Measurements from ENCODE around the gene GPN2.

The GPN2 gene

GRCh38 chr1:26828411-26828991, 61.6 kb downstream of the GPN2 start:
- WGBS (ENCODE audit: extremely low coverage, insufficient coverage, insufficient read length), result no CpG with 5 or more reads among the region's 4 CpGs

DNA sequence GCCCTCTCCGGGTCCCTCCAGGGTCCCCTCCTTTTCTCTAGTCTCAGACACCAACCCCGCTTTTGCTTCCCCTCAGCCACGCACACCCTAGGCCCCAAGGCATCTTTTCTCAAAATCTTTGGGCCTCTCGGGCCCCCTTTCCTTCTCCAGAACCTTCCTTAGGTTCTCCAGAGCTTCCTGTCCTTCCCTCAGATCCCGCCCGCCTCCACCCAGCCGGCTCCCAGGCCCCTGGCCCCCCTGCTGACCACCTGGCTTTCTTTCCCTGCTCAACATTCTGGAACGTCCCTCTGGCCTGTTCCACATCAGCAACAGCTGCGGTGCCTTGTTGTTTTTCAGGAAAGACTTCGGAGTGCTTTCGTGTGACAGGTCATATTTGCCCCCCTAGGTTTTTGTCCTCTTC, 62.4 kb downstream of the GPN2 start:
- H2BK12ac ChIP-seq (ENCODE audit: low read length), result peak overlapping the region; percentile 11
- no peak overlapping the region for H3K27ac ChIP-seq (ENCODE audit: low read depth, low read length)
- no CpG with 5 or more reads among the region's 11 CpGs for WGBS (ENCODE audit: extremely low coverage, insufficient coverage, insufficient read length)
- H3K9ac ChIP-seq (ENCODE audit: low read length), result no peak overlapping the region
- no peak overlapping the region for H4K91ac ChIP-seq (ENCODE audit: low read depth, low read length)
- H3K14ac ChIP-seq (ENCODE audit: low read length), result no peak overlapping the region
- DNase-seq, result no peak
- H3K4me1 ChIP-seq (ENCODE audit: control insufficient read depth in 1 of 2, insufficient read depth in 2 of 2, low read length in 2 of 2), result peaks cover 22 to 26% of the 10 kb centered on the region in 2 experiments
- H3K9me3 ChIP-seq (ENCODE audit: insufficient read depth, low read depth, low read length), result no peaks in the 10 kb centered on the region
- H3K4me2 ChIP-seq (ENCODE audit: low read length), result peak overlapping the region; percentile 59
- no peaks in the 10 kb centered on the region for H3K27me3 ChIP-seq (ENCODE audit: insufficient read depth, low read length)
- no peak overlapping the region for H3K4me3 ChIP-seq (ENCODE audit: low read depth, low read length)
- no peak overlapping the region for H2BK120ac ChIP-seq (ENCODE audit: insufficient read depth, low read length, poor library complexity)
- H3K79me2 ChIP-seq (ENCODE audit: control insufficient read depth, insufficient read depth, low read length, poor library complexity), result peaks cover 9% of the 10 kb centered on the region
- H4K8ac ChIP-seq (ENCODE audit: low read depth, low read length), result no peak overlapping the region
- peak overlapping the region; percentile 92 for H3K18ac ChIP-seq (ENCODE audit: low read length)
- H3K36me3 ChIP-seq (ENCODE audit: control insufficient read depth in 1 of 2, insufficient read depth in 2 of 2, low read length in 2 of 2), result peaks cover 12 to 22% of the 10 kb centered on the region in 2 experiments
- H2AFZ ChIP-seq (ENCODE audit: insufficient read depth, low read length, poor library complexity), result no peak overlapping the region
- no peak overlapping the region for H2BK5ac ChIP-seq (ENCODE audit: low read depth, low read length, poor library complexity)
- H2AK5ac ChIP-seq (ENCODE audit: low read length), result no peak overlapping the region
- no peak overlapping the region for H3K23ac ChIP-seq (ENCODE audit: low read length)
- H3K79me1 ChIP-seq (ENCODE audit: low read length), result peaks cover 10% of the 10 kb centered on the region
- peak overlapping the region; percentile 84 for H3K4ac ChIP-seq (ENCODE audit: low read depth, low read length)
- H4K12ac ChIP-seq (ENCODE audit: low read depth, low read length), result no peak overlapping the region

More at GRCh38 chr1:26828411-26828991, 61.6 kb downstream of the GPN2 start:
- H2BK120ac ChIP-seq (ENCODE audit: insufficient read depth, low read length, poor library complexity), result no peak overlapping the region
- H3K27me3 ChIP-seq (ENCODE audit: insufficient read depth, low read length), result no peaks in the 10 kb centered on the region
- H3K79me2 ChIP-seq (ENCODE audit: control insufficient read depth, insufficient read depth, low read length, poor library complexity), result peaks cover 9% of the 10 kb centered on the region
- no peak overlapping the region for H4K12ac ChIP-seq (ENCODE audit: low read depth, low read length)
- H2AK5ac ChIP-seq (ENCODE audit: low read length), result no peak overlapping the region
- H3K36me3 ChIP-seq (ENCODE audit: control insufficient read depth in 1 of 2, insufficient read depth in 2 of 2, low read length in 2 of 2), result peaks cover 17 to 29% of the 10 kb centered on the region in 2 experiments
- H4K8ac ChIP-seq (ENCODE audit: low read depth, low read length), result no peak overlapping the region
- H2AFZ ChIP-seq (ENCODE audit: insufficient read depth, low read length, poor library complexity), result no peak overlapping the region
- H3K9me3 ChIP-seq (ENCODE audit: insufficient read depth, low read depth, low read length), result no peaks in the 10 kb centered on the region
- H3K4ac ChIP-seq (ENCODE audit: low read depth, low read length), result peak overlapping the region; percentile 30
- H3K9ac ChIP-seq (ENCODE audit: low read length), result no peak overlapping the region
- H2BK5ac ChIP-seq (ENCODE audit: low read depth, low read length, poor library complexity), result no peak overlapping the region
- peaks cover 10% of the 10 kb centered on the region for H3K79me1 ChIP-seq (ENCODE audit: low read length)
- H3K4me3 ChIP-seq (ENCODE audit: low read depth, low read length), result no peak overlapping the region
- no peak overlapping the region for H3K27ac ChIP-seq (ENCODE audit: low read depth, low read length)
- H3K23ac ChIP-seq (ENCODE audit: low read length), result no peak overlapping the region
- H3K18ac ChIP-seq (ENCODE audit: low read length), result no peak overlapping the region
- H4K91ac ChIP-seq (ENCODE audit: low read depth, low read length), result no peak overlapping the region
- H3K4me1 ChIP-seq (ENCODE audit: control insufficient read depth in 1 of 2, insufficient read depth in 2 of 2, low read length in 2 of 2), result peaks cover 22 to 26% of the 10 kb centered on the region in 2 experiments
- H3K14ac ChIP-seq (ENCODE audit: low read length), result no peak overlapping the region
- no peak overlapping the region for H2BK12ac ChIP-seq (ENCODE audit: low read length)
- peak in 1 of 2 donors; percentile 15 for DNase-seq
- peak overlapping the region; percentile 14 for H3K4me2 ChIP-seq (ENCODE audit: low read length)

DNA sequence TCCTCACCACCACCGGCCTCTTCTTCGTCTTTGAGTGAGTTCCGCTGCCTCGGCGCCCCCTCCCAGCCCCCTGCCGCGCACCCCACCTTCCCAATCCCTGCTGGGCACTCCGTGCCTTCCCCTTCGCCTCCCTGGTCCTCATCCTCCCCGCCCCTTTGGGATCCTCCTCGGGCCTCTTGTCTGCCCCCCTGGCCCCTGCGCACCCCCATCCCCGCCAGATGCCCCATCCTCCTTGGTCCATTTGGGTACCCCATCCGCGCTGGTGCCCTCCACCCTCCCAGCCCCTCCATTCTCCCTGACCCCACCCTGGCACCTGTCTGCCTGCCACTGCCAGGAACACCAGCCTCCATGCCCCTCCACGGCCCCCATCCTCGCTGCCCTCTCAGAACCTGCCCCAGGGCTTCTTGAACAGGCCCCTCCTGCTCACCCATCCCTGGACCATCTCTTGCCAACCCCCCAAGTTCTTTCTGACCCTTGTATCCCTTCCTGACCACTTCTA, 62.9 kb downstream of the GPN2 start:
- peak overlapping the region; percentile 59 for H3K4me2 ChIP-seq (ENCODE audit: low read length)
- peak overlapping the region; percentile 59 for H2AFZ ChIP-seq (ENCODE audit: insufficient read depth, low read length, poor library complexity)
- H2BK12ac ChIP-seq (ENCODE audit: low read length), result no peak overlapping the region
- peak overlapping the region; percentile 56 for H4K8ac ChIP-seq (ENCODE audit: low read depth, low read length)
- H3K4me3 ChIP-seq (ENCODE audit: low read depth, low read length), result peak overlapping the region; percentile 84
- H3K4me1 ChIP-seq (ENCODE audit: control insufficient read depth in 1 of 2, insufficient read depth in 2 of 2, low read length in 2 of 2), result peaks cover 22 to 26% of the 10 kb centered on the region in 2 experiments
- peak overlapping the region; percentile 80 for H3K9ac ChIP-seq (ENCODE audit: low read length)
- DNase-seq, result no peak
- no peaks in the 10 kb centered on the region for H3K27me3 ChIP-seq (ENCODE audit: insufficient read depth, low read length)
- peaks cover 7 to 17% of the 10 kb centered on the region in 2 experiments for H3K36me3 ChIP-seq (ENCODE audit: control insufficient read depth in 1 of 2, insufficient read depth in 2 of 2, low read length in 2 of 2)
- no peak overlapping the region for H2BK5ac ChIP-seq (ENCODE audit: low read depth, low read length, poor library complexity)
- peak overlapping the region; percentile 72 for H3K14ac ChIP-seq (ENCODE audit: low read length)
- peak overlapping the region; percentile 92 for H3K18ac ChIP-seq (ENCODE audit: low read length)
- H4K91ac ChIP-seq (ENCODE audit: low read depth, low read length), result peak overlapping the region; percentile 70
- H2BK120ac ChIP-seq (ENCODE audit: insufficient read depth, low read length, poor library complexity), result no peak overlapping the region
- H3K9me3 ChIP-seq (ENCODE audit: insufficient read depth, low read depth, low read length), result no peaks in the 10 kb centered on the region
- H3K79me2 ChIP-seq (ENCODE audit: control insufficient read depth, insufficient read depth, low read length, poor library complexity), result peaks cover 9% of the 10 kb centered on the region
- WGBS (ENCODE audit: extremely low coverage, insufficient coverage, insufficient read length), result no CpG with 5 or more reads among the region's 17 CpGs
- H3K79me1 ChIP-seq (ENCODE audit: low read length), result peaks cover 10% of the 10 kb centered on the region
- H4K12ac ChIP-seq (ENCODE audit: low read depth, low read length), result peak overlapping the region; percentile 50
- peak overlapping the region; percentile 84 for H3K4ac ChIP-seq (ENCODE audit: low read depth, low read length)
- H3K27ac ChIP-seq (ENCODE audit: low read depth, low read length), result no peak overlapping the region
- peak overlapping the region; percentile 90 for H2AK5ac ChIP-seq (ENCODE audit: low read length)
- H3K23ac ChIP-seq (ENCODE audit: low read length), result no peak overlapping the region

GRCh38 chr1:26826261-26827105, 63.6 kb downstream of the GPN2 start, which contains the start of gene ZDHHC18:
ZDHHC18 (plus strand) TSS chr1:26826688; CDS start chr1:26826805, 117 bp downstream.
- Histone ChIP-seq H2BK120ac (ENCODE audit: insufficient read depth, low read length, poor library complexity) (peak within 1 kb of the TSS; percentile 91), H3K4me2 (ENCODE audit: low read length) (peak within 1 kb of the TSS; percentile 59), H3K9ac (ENCODE audit: low read length) (peak within 1 kb of the TSS; percentile 88), H3K4ac (ENCODE audit: low read depth, low read length) (peak within 1 kb of the TSS; percentile 92), H4K91ac (ENCODE audit: low read depth, low read length) (peak within 1 kb of the TSS; percentile 97), H2BK5ac (ENCODE audit: low read depth, low read length, poor library complexity) (peak within 1 kb of the TSS; percentile 87), H3K79me1 (ENCODE audit: low read length) (peaks cover 10% of the 10 kb centered on the region), H3K36me3 (ENCODE audit: control insufficient read depth in 1 of 2, insufficient read depth in 2 of 2, low read length in 2 of 2) (peaks cover 6 to 11% of the 10 kb centered on the region in 2 experiments), H4K12ac (ENCODE audit: low read depth, low read length) (peak within 1 kb of the TSS; percentile 89), H3K14ac (ENCODE audit: low read length) (peak within 1 kb of the TSS; percentile 86), H3K9me3 (ENCODE audit: insufficient read depth, low read depth, low read length) (no peaks in the 10 kb centered on the region), H4K8ac (ENCODE audit: low read depth, low read length) (peak within 1 kb of the TSS; percentile 98), H3K4me3 (ENCODE audit: low read depth, low read length) (peak within 1 kb of the TSS; percentile 84), H2BK12ac (ENCODE audit: low read length) (peak within 1 kb of the TSS; percentile 80), H3K79me2 (ENCODE audit: control insufficient read depth, insufficient read depth, low read length, poor library complexity) (peaks cover 9% of the 10 kb centered on the region), H2AK5ac (ENCODE audit: low read length) (peak within 1 kb of the TSS; percentile 90), H3K27me3 (ENCODE audit: insufficient read depth, low read length) (no peaks in the 10 kb centered on the region), H2AFZ (ENCODE audit: insufficient read depth, low read length, poor library complexity) (peak within 1 kb of the TSS; percentile 97), H3K27ac (ENCODE audit: low read depth, low read length) (peak within 1 kb of the TSS; percentile 84), H3K18ac (ENCODE audit: low read length) (peak within 1 kb of the TSS; percentile 95), H3K23ac (ENCODE audit: low read length) (no peak within 1 kb of the TSS), H3K4me1 (ENCODE audit: control insufficient read depth in 1 of 2, insufficient read depth in 2 of 2, low read length in 2 of 2) (peaks cover 22 to 26% of the 10 kb centered on the region in 2 experiments)
- no CpG with 5 or more reads among the region's 107 CpGs for WGBS (ENCODE audit: extremely low coverage, insufficient coverage, insufficient read length)
- peak; percentile 41 to 79 for DNase-seq

All from trophoblast cell (in vitro differentiated cells and primary cell).